Neural cell (in vitro differentiated cells): Measurements from ENCODE around the gene CDK2AP2. TPM values are rescaled to one million over a fixed set of nuclear protein-coding genes. Genes with fewer than 3 reads are reported as not detected.
A peak's percentile ranks its signal among the peaks of the same experiment; 100 is the strongest.

ENCODE experiments used
- H2AFZ ChIP-seq: fragments of 200-600, 300-800 bp; sonication (generic), shearing (Covaris generic); 2 replicates; pipeline ENCODE4 v1.6.0; 2014; ENCODE audit warnings: low read depth, mild to moderate bottlenecking, antibody characterized with exemption, low read length, moderate library complexity
- H3F3A ChIP-seq: fragments of 200-600 bp; shearing (Covaris generic); 2 replicates; pipeline ENCODE4 v1.6.1; 2016; ENCODE audit warnings: mild to moderate bottlenecking, moderate library complexity, mixed read lengths, antibody characterized with exemption, low read length; ENCODE audit not compliant: insufficient read depth, poor library complexity, severe bottlenecking
- H3K27ac ChIP-seq: fragments of 200-600, 300-800 bp; sonication (generic), shearing (Covaris generic); 2 replicates; pipeline ENCODE4 v1.5.1; 2014; ENCODE audit warnings: mild to moderate bottlenecking, low read length, moderate library complexity
- H3K27me3 ChIP-seq: fragments of 300-800, 200-600 bp; sonication (generic), shearing (Covaris generic); 2 replicates; pipeline ENCODE4 v1.6.0; 2014; ENCODE audit warnings: mild to moderate bottlenecking, low read depth, low read length, moderate library complexity; ENCODE audit not compliant: insufficient read depth
- H3K36me3 ChIP-seq: fragments of 300-800, 200-600 bp; sonication (generic), shearing (Covaris generic); 2 replicates; pipeline ENCODE4 v1.5.1; 2014; ENCODE audit warnings: mild to moderate bottlenecking, antibody characterized with exemption, low read length, moderate library complexity; ENCODE audit not compliant: insufficient read depth
- H3K4me2 ChIP-seq: fragments of 300-800, 200-600 bp; sonication (generic), shearing (Covaris generic); 2 replicates; pipeline ENCODE4 v1.6.0; 2014; ENCODE audit warnings: mild to moderate bottlenecking, low read length
- H3K4me3 ChIP-seq: fragments of 300-800, 200-600 bp; sonication (generic), shearing (Covaris generic); 2 replicates; pipeline ENCODE4 v1.5.1; 2014; ENCODE audit warnings: mild to moderate bottlenecking, low read length, moderate library complexity
- H3K79me2 ChIP-seq: fragments of 200-600 bp; shearing (Covaris generic); replicated peaks from 2 replicates; pipeline ENCODE4 v1.6.0; 2014; ENCODE audit warnings: mild to moderate bottlenecking, low read length, moderate library complexity; ENCODE audit not compliant: insufficient read depth
- H3K9ac ChIP-seq: fragments of 300-800, 200-600 bp; sonication (generic), shearing (Covaris generic); 2 replicates; pipeline ENCODE4 v1.6.1; 2016; ENCODE audit warnings: mild to moderate bottlenecking, low read length, mixed read lengths
- H3K9me2 ChIP-seq: fragments of 200-600 bp; shearing (Covaris generic); 2 replicates; pipeline ENCODE4 v1.6.1; 2016; ENCODE audit warnings: mild to moderate bottlenecking, low read length, mixed read lengths; ENCODE audit not compliant: insufficient read depth
- H3K9me3 ChIP-seq: fragments of 200-600, 300-800 bp; sonication (generic), shearing (Covaris generic); 2 replicates; pipeline ENCODE4 v1.6.1; 2016; ENCODE audit warnings: mild to moderate bottlenecking, mixed run types, low read length, moderate library complexity, mixed read lengths
- H4K20me1 ChIP-seq: fragments of 200-600 bp; shearing (Covaris generic); 2 replicates; pipeline ENCODE4 v1.6.1; 2016; ENCODE audit warnings: mild to moderate bottlenecking, mixed run types; ENCODE audit not compliant: insufficient read depth
- EP300 ChIP-seq: fragments of 450-650 bp; conservative IDR thresholded peaks from 2 replicates; pipeline ENCODE4 v1.6.1; 2014; ENCODE audit warnings: antibody characterized with exemption, mild to moderate bottlenecking, moderate library complexity; ENCODE audit not compliant: poor library complexity, severe bottlenecking
- EZH2 ChIP-seq: fragments of 200-600, 300-800 bp; shearing (Covaris generic), sonication (generic); IDR thresholded peaks from 2 replicates; pipeline ENCODE4 v1.6.1; 2014; ENCODE audit warnings: antibody characterized with exemption, low read length, borderline replicate concordance, mild to moderate bottlenecking; ENCODE audit not compliant: insufficient read depth, poor library complexity, severe bottlenecking
- MXI1 ChIP-seq: fragments of 450-650 bp; conservative IDR thresholded peaks from 2 replicates; pipeline ENCODE4 v1.6.1; 2014; ENCODE audit warnings: antibody characterized with exemption, mild to moderate bottlenecking; ENCODE audit not compliant: poor library complexity, severe bottlenecking
- POLR2AphosphoS5 ChIP-seq: IDR thresholded peaks from 2 replicates; pipeline ENCODE4 v1.6.1; 2012
- RAD21 ChIP-seq: fragments of 450-650 bp; conservative IDR thresholded peaks from 2 replicates; pipeline ENCODE4 v1.6.1; 2014; ENCODE audit warnings: antibody characterized with exemption, mild to moderate bottlenecking, moderate library complexity
- REST ChIP-seq: IDR thresholded peaks from 2 replicates; pipeline ENCODE4 v1.6.1; 2012; ENCODE audit warnings: borderline replicate concordance
- SMC3 ChIP-seq: fragments of 450-650 bp; conservative IDR thresholded peaks from 2 replicates; pipeline ENCODE4 v1.6.1; 2014; ENCODE audit warnings: antibody characterized with exemption, mild to moderate bottlenecking, moderate library complexity; ENCODE audit not compliant: poor library complexity
- TAF1 ChIP-seq: IDR thresholded peaks from 2 replicates; pipeline ENCODE4 v1.6.1; 2012; ENCODE audit warnings: low read depth
- polyA plus RNA-seq: library from polyadenylated mRNA; depleted of rRNA; stranded (reverse); fragments of >200 nt; gene quantifications from 2 replicates; pipeline ENCODE4 v1.2.3, GENCODE V29; 2014
- TF ChIP-seq, protein P1 (sequence below): fragments of 450-650 bp; IDR thresholded peaks from 2 replicates; pipeline ENCODE4 v1.5.1; 2014; ENCODE audit warnings: antibody characterized with exemption, mild to moderate bottlenecking, moderate library complexity; ENCODE audit not compliant: poor library complexity, severe bottlenecking

Gene CDK2AP2
- polyA plus RNA-seq, 1 donor from 2014 or later = 18.1 TPM

GRCh38 chr11:67484847-67485311, 23.1 kb downstream of the CDK2AP2 start:
- Histone ChIP-seq H3K4me3 (no peak overlapping the region), H3K4me2 (no peak overlapping the region), H3F3A (no peaks in the 10 kb centered on the region), H3K27ac (no peak overlapping the region), H3K9me3 (no peaks in the 10 kb centered on the region), H3K36me3 (no peaks in the 10 kb centered on the region), H3K9ac (no peak overlapping the region), H3K79me2 (peaks cover 4% of the 10 kb centered on the region), H3K9me2 (no peaks in the 10 kb centered on the region), H4K20me1 (no peaks in the 10 kb centered on the region), H3K27me3 (no peaks in the 10 kb centered on the region), H2AFZ (no peak overlapping the region)
- TF ChIP-seq RAD21 (no peak), EP300 (no peak), EZH2 (no peak), SMC3 (no peak), POLR2AphosphoS5 (no peak), REST (no peak), MXI1 (no peak), TAF1 (no peak)
- TF ChIP-seq, protein P1, sequence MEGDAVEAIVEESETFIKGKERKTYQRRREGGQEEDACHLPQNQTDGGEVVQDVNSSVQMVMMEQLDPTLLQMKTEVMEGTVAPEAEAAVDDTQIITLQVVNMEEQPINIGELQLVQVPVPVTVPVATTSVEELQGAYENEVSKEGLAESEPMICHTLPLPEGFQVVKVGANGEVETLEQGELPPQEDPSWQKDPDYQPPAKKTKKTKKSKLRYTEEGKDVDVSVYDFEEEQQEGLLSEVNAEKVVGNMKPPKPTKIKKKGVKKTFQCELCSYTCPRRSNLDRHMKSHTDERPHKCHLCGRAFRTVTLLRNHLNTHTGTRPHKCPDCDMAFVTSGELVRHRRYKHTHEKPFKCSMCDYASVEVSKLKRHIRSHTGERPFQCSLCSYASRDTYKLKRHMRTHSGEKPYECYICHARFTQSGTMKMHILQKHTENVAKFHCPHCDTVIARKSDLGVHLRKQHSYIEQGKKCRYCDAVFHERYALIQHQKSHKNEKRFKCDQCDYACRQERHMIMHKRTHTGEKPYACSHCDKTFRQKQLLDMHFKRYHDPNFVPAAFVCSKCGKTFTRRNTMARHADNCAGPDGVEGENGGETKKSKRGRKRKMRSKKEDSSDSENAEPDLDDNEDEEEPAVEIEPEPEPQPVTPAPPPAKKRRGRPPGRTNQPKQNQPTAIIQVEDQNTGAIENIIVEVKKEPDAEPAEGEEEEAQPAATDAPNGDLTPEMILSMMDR = no peak

- Histone ChIP-seq H3K9ac (peak overlapping the region; percentile 80), H3F3A (no peaks in the 10 kb centered on the region), H3K79me2 (peaks cover 4% of the 10 kb centered on the region), H3K9me2 (no peaks in the 10 kb centered on the region), H3K4me2 (no peak overlapping the region), H3K27ac (peak overlapping the region; percentile 90), H2AFZ (no peak overlapping the region), H3K36me3 (no peaks in the 10 kb centered on the region), H3K9me3 (no peaks in the 10 kb centered on the region), H3K4me3 (peak overlapping the region; percentile 73), H3K27me3 (no peaks in the 10 kb centered on the region), H4K20me1 (no peaks in the 10 kb centered on the region)
- TF ChIP-seq, protein P1 = no peak
- TF ChIP-seq EZH2 = no peak
Observed at GRCh38 chr11:67483831-67484665, 23.9 kb downstream of the CDK2AP2 start.
